ENCODE measurements around the gene TMEM44. TPM values are rescaled to one million over a fixed set of nuclear protein-coding genes. Genes with fewer than 3 reads are reported as not detected.

The TMEM44 gene
- total RNA-seq, 3 donors from 2014 or later (not counting 1 experiment from before 2014, with no cell fraction given) = 2.1 to 3.0 (median 2.8) TPM

- no peak overlapping the region for H3K27ac Mint-ChIP-seq
- peaks cover 21% of the 10 kb centered on the region for H3K36me3 Mint-ChIP-seq
- TF ChIP-seq CTCF (IDR thresholded peaks at IDR 0.05) = no peak
- DNase-seq = no peak
- intact Hi-C loops (cut with micrococcal nuclease) = no loop called here
- H3K9me3 ChIP-seq (ENCODE audit: control insufficient read depth, insufficient read depth, low read length) = no peaks in the 10 kb centered on the region
- no peak for ATAC-seq
- no peak overlapping the region for H3K4me3 ChIP-seq (ENCODE audit: low read length)
- no peaks in the 10 kb centered on the region for H3K4me1 ChIP-seq (ENCODE audit: control insufficient read depth, insufficient read depth, low read length)
- no peak overlapping the region for H3K27ac ChIP-seq (ENCODE audit: low read length)
- no peaks in the 10 kb centered on the region for H3K27me3 Mint-ChIP-seq (ENCODE audit: low read depth in 2 of 2)
- H3K4me3 Mint-ChIP-seq = no peak overlapping the region
- H3K36me3 ChIP-seq (ENCODE audit: control insufficient read depth, insufficient read depth, low read length) = peaks cover 49% of the 10 kb centered on the region
- no peaks in the 10 kb centered on the region for H3K9me3 Mint-ChIP-seq
- H3K27me3 ChIP-seq (ENCODE audit: control insufficient read depth, insufficient read depth, low read length) = no peaks in the 10 kb centered on the region
- peaks cover 11% of the 10 kb centered on the region in 2 donors for H3K4me1 Mint-ChIP-seq
- 80% methylated on average over 5 of the region's 5 CpGs for WGBS (ENCODE audit: insufficient coverage)
Measured at GRCh38 chr3:194658477-194659242, 25.4 kb upstream of the TMEM44 start.

GRCh38 chr3:194657439-194657838 lies 24.2 kb upstream of the TMEM44 start:
- ATAC-seq (no peak), DNase-seq (no peak)
- Mint-ChIP-seq H3K36me3 (peaks cover 28% of the 10 kb centered on the region), H3K4me1 (peaks cover 11% of the 10 kb centered on the region in 2 donors), H3K4me3 (no peak overlapping the region), H3K9me3 (no peaks in the 10 kb centered on the region), H3K27me3 (ENCODE audit: low read depth in 2 of 2) (no peaks in the 10 kb centered on the region), H3K27ac (no peak overlapping the region)
- Histone ChIP-seq H3K27me3 (ENCODE audit: control insufficient read depth, insufficient read depth, low read length) (no peaks in the 10 kb centered on the region), H3K4me3 (ENCODE audit: low read length) (no peak overlapping the region), H3K4me1 (ENCODE audit: control insufficient read depth, insufficient read depth, low read length) (no peaks in the 10 kb centered on the region), H3K27ac (ENCODE audit: low read length) (no peak overlapping the region), H3K9me3 (ENCODE audit: control insufficient read depth, insufficient read depth, low read length) (no peaks in the 10 kb centered on the region), H3K36me3 (ENCODE audit: control insufficient read depth, insufficient read depth, low read length) (peaks cover 55% of the 10 kb centered on the region)
- intact Hi-C loops (cut with micrococcal nuclease) = no loop called here
- TF ChIP-seq CTCF (IDR thresholded peaks at IDR 0.05) = no peak
- 80% methylated on average over 7 of the region's 7 CpGs for WGBS (ENCODE audit: insufficient coverage)

- Mint-ChIP-seq H3K27me3 (ENCODE audit: low read depth in 2 of 2) (no peaks in the 10 kb centered on the region), H3K4me3 (no peak overlapping the region), H3K4me1 (peaks cover 0 to 6% of the 10 kb centered on the region in 2 donors), H3K9me3 (no peaks in the 10 kb centered on the region), H3K27ac (no peak overlapping the region), H3K36me3 (peaks cover 48% of the 10 kb centered on the region)
- no peak for TF ChIP-seq CTCF (IDR thresholded peaks at IDR 0.05)
- Histone ChIP-seq H3K4me1 (ENCODE audit: control insufficient read depth, insufficient read depth, low read length) (no peaks in the 10 kb centered on the region), H3K27me3 (ENCODE audit: control insufficient read depth, insufficient read depth, low read length) (no peaks in the 10 kb centered on the region), H3K27ac (ENCODE audit: low read length) (no peak overlapping the region), H3K36me3 (ENCODE audit: control insufficient read depth, insufficient read depth, low read length) (peaks cover 67% of the 10 kb centered on the region), H3K9me3 (ENCODE audit: control insufficient read depth, insufficient read depth, low read length) (no peaks in the 10 kb centered on the region), H3K4me3 (ENCODE audit: low read length) (no peak overlapping the region)
- ATAC-seq (no peak), DNase-seq (no peak)
- WGBS (ENCODE audit: insufficient coverage) = 75% methylated on average over 5 of the region's 5 CpGs
- intact Hi-C loops (cut with micrococcal nuclease) = no loop called here
Measured at GRCh38 chr3:194654443-194654842, 21.2 kb upstream of the TMEM44 start.

GRCh38 chr3:194647747-194648146 lies 14.5 kb upstream of the TMEM44 start:
- no peak overlapping the region for H3K4me3 Mint-ChIP-seq
- H3K4me1 Mint-ChIP-seq = peaks cover 0 to 4% of the 10 kb centered on the region in 2 donors
- DNase-seq (no peak), ATAC-seq (no peak)
- H3K27ac Mint-ChIP-seq = no peak overlapping the region
- no peaks in the 10 kb centered on the region for H3K27me3 ChIP-seq (ENCODE audit: control insufficient read depth, insufficient read depth, low read length)
- no peaks in the 10 kb centered on the region for H3K9me3 ChIP-seq (ENCODE audit: control insufficient read depth, insufficient read depth, low read length)
- H3K27me3 Mint-ChIP-seq (ENCODE audit: low read depth in 2 of 2) = no peaks in the 10 kb centered on the region
- no peak for TF ChIP-seq CTCF (IDR thresholded peaks at IDR 0.05)
- H3K36me3 Mint-ChIP-seq = peaks cover 31% of the 10 kb centered on the region
- intact Hi-C loops (cut with micrococcal nuclease) = no loop called here
- H3K36me3 ChIP-seq (ENCODE audit: control insufficient read depth, insufficient read depth, low read length) = peaks cover 79% of the 10 kb centered on the region
- no peaks in the 10 kb centered on the region for H3K4me1 ChIP-seq (ENCODE audit: control insufficient read depth, insufficient read depth, low read length)
- H3K4me3 ChIP-seq (ENCODE audit: low read length) = no peak overlapping the region
- no peaks in the 10 kb centered on the region for H3K9me3 Mint-ChIP-seq
- H3K27ac ChIP-seq (ENCODE audit: low read length) = no peak overlapping the region
- WGBS (ENCODE audit: insufficient coverage) = 88% methylated on average over 3 of the region's 3 CpGs
